K562 (cell line): ENCODE measurements around the gene HDAC5. TPM values are rescaled to one million over a fixed set of nuclear protein-coding genes. Genes with fewer than 3 reads are reported as not detected.

Source experiments
- ATAC-seq: fragments of 200-7000 bp; cut with Tn5 transposase; 3 replicates; pipeline ENCODE4 v1.9.1; 2020; ENCODE audit warnings: moderate library complexity
- BruUV-seq: library from RNA; stranded (reverse); fragments of 400-500 nt; replicated peaks from 2 replicates; lab custom pipeline; 2021; lab: Mats Ljungman, UMichigan
- CTCF ChIA-PET: fragments of 300-600 bp; formaldehyde crosslinking; extraction: SDS; loops from one replicate; lab custom pipeline; 2021; ENCODE audit warnings: low intra/inter-chr PET ratio; lab: Yijun Ruan, JAX
- POLR2A ChIA-PET: fragments of 300-600, 350-650 bp; sonication (Branson Sonifier 250); formaldehyde crosslinking; extraction: SDS; loops from one replicate; lab custom pipeline; 2021; ENCODE audit warnings: antibody characterized with exemption, inconsistent platforms; lab: Yijun Ruan, JAX
- DNase-seq, 4 experiments: peaks; one replicate each; pipeline versions ENCODE4 v3.0.0 to v3.0.0-alpha.2; 2011 to 2018; ENCODE audit warnings: low spot score in 3 of 4, mixed read lengths in 3 of 4; ENCODE audit errors: extremely low read depth in 1 of 4
- FAIRE-seq: peaks from 2 replicates; lab custom pipeline; 2011; peaks lifted over from hg19 to GRCh38; lab: Jason Lieb, UNC
- H2AFZ ChIP-seq: 2 replicates; pipeline ENCODE4 v1.6.0; 2011; ENCODE audit warnings: low read depth, low read length, control low read depth, inconsistent platforms
- H3K27ac ChIP-seq: fragments of 200-600 bp; 3 replicates; pipeline ENCODE4 v1.8.0; 2011; ENCODE audit warnings: low read depth, mild to moderate bottlenecking, control low read depth, inconsistent platforms, low read length, moderate library complexity, mixed read lengths; ENCODE audit errors: extremely low read depth
- H3K27me3 ChIP-seq, 2 experiments: fragments of 300-600 bp in 1 of 2; 2 replicates in 1 of 2; 3 replicates in 1 of 2; pipeline versions ENCODE4 v1.6.0 to v1.8.0; 2011; ENCODE audit warnings: inconsistent platforms in 2 of 2, low read length in 2 of 2, mild to moderate bottlenecking in 1 of 2, mixed read lengths in 1 of 2, moderate library complexity in 1 of 2; ENCODE audit not compliant: control insufficient read depth in 2 of 2, insufficient read depth in 2 of 2
- H3K36me3 ChIP-seq: fragments of 300-600 bp; 3 replicates; pipeline ENCODE4 v1.8.0; 2011; ENCODE audit warnings: mild to moderate bottlenecking, low read length, inconsistent platforms; ENCODE audit not compliant: control insufficient read depth, insufficient read depth
- H3K4me1 ChIP-seq, 2 experiments: fragments of 200-600 bp in 1 of 2; replicated peaks in 1 of 2; 2 replicates in 1 of 2; 3 replicates in 1 of 2; pipeline versions ENCODE4 v1.5.1 to v1.8.0; 2011; ENCODE audit warnings: inconsistent platforms in 2 of 2, low read length in 2 of 2, mild to moderate bottlenecking in 1 of 2, mixed read lengths in 1 of 2, moderate library complexity in 1 of 2; ENCODE audit not compliant: control insufficient read depth in 2 of 2, insufficient read depth in 2 of 2
- H3K4me2 ChIP-seq: 2 replicates; pipeline ENCODE4 v1.6.1; 2011; ENCODE audit warnings: low read length, control low read depth, inconsistent platforms, mixed read lengths; ENCODE audit not compliant: insufficient read depth
- H3K4me3 ChIP-seq: fragments of 200-600 bp; sonication (generic), shearing (Covaris generic); 2 replicates; pipeline ENCODE4 v1.5.1; 2016; ENCODE audit warnings: control low read depth, inconsistent platforms
- H3K79me2 ChIP-seq: fragments of 200-600 bp; 3 replicates; pipeline ENCODE4 v1.8.0; 2011; ENCODE audit warnings: low read length, inconsistent platforms; ENCODE audit not compliant: control insufficient read depth, insufficient read depth
- H3K9ac ChIP-seq, 2 experiments: 2 replicates each; pipeline versions ENCODE4 v1.6.0 to v1.6.1; 2011; ENCODE audit warnings: low read depth in 2 of 2, low read length in 2 of 2, control low read depth in 1 of 2, inconsistent platforms in 1 of 2, mild to moderate bottlenecking in 1 of 2, mixed read lengths in 1 of 2; ENCODE audit not compliant: insufficient read depth in 1 of 2
- H3K9me1 ChIP-seq: one replicate; pipeline ENCODE4 v1.6.0; 2011; ENCODE audit warnings: inconsistent platforms, mild to moderate bottlenecking, low read length, moderate library complexity; ENCODE audit not compliant: control insufficient read depth, insufficient read depth
- H3K9me3 ChIP-seq: replicated peaks from 2 replicates; pipeline ENCODE4 v1.5.1; 2011; ENCODE audit warnings: low read depth, low read length, inconsistent platforms; ENCODE audit not compliant: control insufficient read depth, insufficient read depth
- H4K20me1 ChIP-seq: replicated peaks from 2 replicates; pipeline ENCODE4 v1.6.1; 2011; ENCODE audit warnings: low read length, inconsistent platforms, mixed read lengths; ENCODE audit not compliant: control insufficient read depth, insufficient read depth
- ARHGAP35 ChIP-seq: fragments of 450-650 bp; IDR thresholded peaks from 2 replicates; pipeline ENCODE4 v1.6.1; 2018; ENCODE audit not compliant: partially characterized antibody
- CTCFL ChIP-seq: IDR thresholded peaks from 2 replicates; pipeline ENCODE4 v1.6.1; 2011; ENCODE audit warnings: borderline replicate concordance, low read depth, mild to moderate bottlenecking, moderate library complexity, low read length; ENCODE audit not compliant: insufficient read depth, poor library complexity, severe bottlenecking
- E2F5 ChIP-seq: sonication (generic); formaldehyde crosslinking; IDR thresholded peaks from 2 replicates; pipeline ENCODE4 v1.8.0; 2022; ENCODE audit warnings: mild to moderate bottlenecking, missing genetic modification reagents
- EP300 ChIP-seq: IDR thresholded peaks from 2 replicates; pipeline ENCODE4 v1.6.1; 2012; ENCODE audit warnings: low read length, improper control_type of control experiment
- HDAC8 ChIP-seq: fragments of 450-650 bp; IDR thresholded peaks from 2 replicates; pipeline ENCODE4 v1.6.1; 2016; ENCODE audit warnings: mild to moderate bottlenecking, missing genetic modification characterization, moderate library complexity, missing compliant biosample characterization
- MBD2 ChIP-seq: sonication (generic); IDR thresholded peaks from 2 replicates; pipeline ENCODE4 v1.6.1; 2016; ENCODE audit warnings: low read depth, borderline replicate concordance
- MXI1 ChIP-seq: IDR thresholded peaks from 2 replicates; pipeline ENCODE4 v1.6.1; 2011; ENCODE audit warnings: low read depth, mild to moderate bottlenecking, improper control_type of control experiment, low read length
- SFPQ ChIP-seq: fragments of 200-400 bp; formaldehyde crosslinking; IDR thresholded peaks from 2 replicates; pipeline ENCODE4 v1.6.1; 2017; ENCODE audit warnings: mild to moderate bottlenecking, low read depth, low read length, moderate library complexity
- THRAP3 ChIP-seq: fragments of 450-650 bp; IDR thresholded peaks from 2 replicates; pipeline ENCODE4 v1.6.1; 2016; ENCODE audit warnings: mild to moderate bottlenecking, inconsistent platforms, borderline replicate concordance
- XRCC4 ChIP-seq: IDR thresholded peaks from one replicate; pipeline ENCODE4 v1.6.1; 2011; ENCODE audit not compliant: insufficient read depth, insufficient read length; ENCODE audit errors: extremely low read depth
- ZNF232 ChIP-seq: sonication (generic); formaldehyde crosslinking; IDR thresholded peaks from 2 replicates; pipeline ENCODE4 v1.8.0; 2022; ENCODE audit warnings: mild to moderate bottlenecking, missing genetic modification reagents
- ZNF274 ChIP-seq: IDR thresholded peaks from 2 replicates; pipeline ENCODE4 v1.6.1; 2011; ENCODE audit warnings: low read depth, mild to moderate bottlenecking, low read length, moderate library complexity, borderline replicate concordance
- ZNF444 ChIP-seq: fragments of 250-450 bp; sonication (Bioruptor Pico); IDR thresholded peaks from 2 replicates; pipeline ENCODE4 v1.4.0; 2020; ENCODE audit warnings: mild to moderate bottlenecking, moderate library complexity
- ZNF717 ChIP-seq: fragments of 250-450 bp; sonication (Bioruptor Pico); IDR thresholded peaks from 2 replicates; pipeline ENCODE4 v1.5.0; 2021
- WGBS: fragments of 100-300 bp; shearing (Covaris generic); methylation state at CpG from one replicate; pipeline ENCODE4 v1.1.6; 2016; ENCODE audit warnings: low coverage, mixed read lengths; ENCODE audit not compliant: insufficient coverage; ENCODE audit errors: missing lambda C conversion rate; 5-methylcytosine and 5-hydroxymethylcytosine counted together
- in situ Hi-C: fragments of 300-500 bp; cut with MboI; formaldehyde crosslinking; loops from 4 replicates; pipeline ENCODE4 v1.15.0; 2018; ENCODE audit warnings: inconsistent platforms, mixed read lengths
- intact Hi-C: fragments of 100-400 bp; cut with micrococcal nuclease; formaldehyde crosslinking; loops from 2 replicates; pipeline ENCODE4 v1.14.2; 2022
- polyA plus RNA-seq, 8 experiments: library from polyadenylated mRNA; depleted of rRNA in 4 of 8; stranded (reverse) in 5 of 8; unstranded in 3 of 8; fragments of >200 nt; fragmentation: Nextera tagmentation in 2 of 8; fragmentation: Illumina TruSeq in 1 of 8; extraction: Ambion mirVana in 2 of 8; extraction: Trizol in 1 of 8; gene quantifications; 2 replicates each; pipeline versions ENCODE4 v1.2.1 to v1.2.3, GENCODE V29; 2011 to 2014; ENCODE audit warnings: inconsistent platforms in 1 of 8, missing spikeins in 1 of 8
- total RNA-seq, 7 experiments: library from RNA; depleted of rRNA in 6 of 7; stranded (reverse); fragments of >200 nt in 6 of 7; fragmentation: Illumina TruSeq in 2 of 7; extraction: Trizol in 2 of 7; gene quantifications; 2 replicates each; pipeline versions ENCODE4 v1.2.1 to v1.2.3, GENCODE V29; 2011 to 2021; ENCODE audit warnings: low replicate concordance in 1 of 7

HDAC5 gene
- total and polyA plus RNA-seq, 9 of the 15 experiments (the other 6 are each of a cell fraction or from before 2014, with no cell fraction given) = 0.45 to 26.2 (median 16.4) TPM

DNA sequence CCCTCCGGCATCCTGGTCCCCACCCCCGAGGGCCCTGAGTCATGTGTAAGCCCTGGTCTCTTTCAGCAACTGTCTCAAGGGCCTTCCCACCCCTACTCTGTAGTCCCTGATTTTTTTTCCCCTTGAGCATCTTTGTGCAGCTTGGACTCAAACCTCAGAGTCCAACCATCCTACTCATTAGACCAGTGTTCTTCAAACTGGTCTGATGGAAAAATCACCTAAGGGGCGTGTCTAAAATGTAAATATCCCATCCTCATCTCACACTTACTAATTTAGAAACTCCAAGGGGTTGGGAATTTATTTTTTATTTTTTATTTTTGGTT is 52.3 kb downstream of the HDAC5 start (continued):
- no peak for TF ChIP-seq E2F5 (CRISPR knock-in tag)
- TF ChIP-seq ZNF717 (CRISPR knock-in tag) = no peak
- TF ChIP-seq MXI1 = peak; percentile 56; the same call in 1 of the 2 replicates
- TF ChIP-seq XRCC4 = no peak
- TF ChIP-seq ZNF274 = no peak
- no peak for TF ChIP-seq ARHGAP35
- TF ChIP-seq THRAP3 = no peak
- TF ChIP-seq MBD2 = 0 out of 2 replicates have a peak, but pooled peaks have one; percentile 10

DNA sequence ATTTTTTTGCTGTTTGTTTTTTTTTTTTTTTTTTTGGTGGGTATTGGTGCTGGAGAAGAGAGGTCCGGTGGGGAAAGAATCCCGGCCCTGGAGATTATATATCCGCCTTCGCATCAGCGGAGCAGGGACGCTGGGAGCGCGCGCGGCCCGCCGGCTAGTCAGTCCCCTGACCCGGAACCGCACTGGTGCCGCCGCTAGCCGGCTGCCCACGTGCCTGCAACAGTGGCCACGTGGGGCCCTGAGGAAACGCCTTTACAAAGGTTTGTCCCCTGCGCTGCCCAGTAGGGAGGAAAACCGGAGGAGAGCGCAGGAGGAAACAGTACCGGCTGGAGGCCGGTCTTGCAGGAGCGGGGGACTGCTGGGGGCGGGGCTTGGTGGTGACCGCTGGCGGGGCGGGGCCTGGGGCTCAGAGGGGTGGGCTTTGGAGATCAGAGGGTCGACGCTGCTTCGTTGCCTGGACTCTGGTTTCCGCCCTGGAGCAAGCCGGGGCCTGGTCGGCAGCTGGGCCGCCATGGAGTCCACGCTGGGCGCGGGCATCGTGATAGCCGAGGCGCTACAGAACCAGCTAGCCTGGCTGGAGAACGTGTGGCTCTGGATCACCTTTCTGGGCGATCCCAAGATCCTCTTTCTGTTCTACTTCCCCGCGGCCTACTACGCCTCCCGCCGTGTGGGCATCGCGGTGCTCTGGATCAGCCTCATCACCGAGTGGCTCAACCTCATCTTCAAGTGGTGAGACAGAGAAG is 52.8 kb downstream of the HDAC5 start, which contains the start of gene G6PC3:
Gene G6PC3 (plus strand): TSS at position 281 of the 743 bp plus-strand sequence. CDS start 231 bp downstream, at position 512.
- Histone ChIP-seq H4K20me1 (peaks cover 3% of the 10 kb centered on the region; the same call in 1 of the 2 replicates), H3K36me3 (peaks cover 17% of the 10 kb centered on the region; the same call in 2 of the 3 replicates), H3K27ac (peak within 1 kb of the TSS; percentile 84), H3K4me1 (peaks cover 16 to 41% of the 10 kb centered on the region in 2 experiments; a peak in 4 of 5 replicates), H3K4me3 (peak within 1 kb of the TSS; percentile 62), H3K27me3 (no peaks in the 10 kb centered on the region), H3K4me2 (peak within 1 kb of the TSS; percentile 96), H3K9me3 (no peaks in the 10 kb centered on the region), H2AFZ (peak within 1 kb of the TSS; percentile 91), H3K9me1 (no peaks in the 10 kb centered on the region), H3K79me2 (peaks cover 37% of the 10 kb centered on the region), H3K9ac (peak within 1 kb of the TSS; percentile 77 to 93)
- peak; percentile 83 for ATAC-seq
- ChIA-PET POLR2A (interaction anchor here (0.8 to 1.6 kb wide), 7 partner anchors 9 to 1079 kb away, joined by 3 to 6 read pairs (median 3); no protein-coding TSS in a partner anchor), CTCF (no interaction called here)
- peak; percentile 90 for FAIRE-seq
- in situ Hi-C loops = no loop called here
- intact Hi-C loops = no loop called here
- BruUV-seq = TSS peak; percentile 69
- DNase-seq = peak; percentile 93 to 98 (median 96)
- 1% methylated on average over 36 of the region's 53 CpGs for WGBS
- TF ChIP-seq CTCFL = no peak
- TF ChIP-seq EP300 = peak; percentile 62
- TF ChIP-seq ZNF444 (CRISPR knock-in tag) = no peak
- TF ChIP-seq HDAC8 (tag) = no peak
- TF ChIP-seq SFPQ = no peak
- 0 out of 2 replicates have a peak, but pooled peaks have one; percentile 58 for TF ChIP-seq ZNF232 (CRISPR knock-in tag)
